VCaP (cell line): ENCODE results near the gene BEGAIN.

Source experiments
- H3K27ac ChIP-seq: fragments of 450-650 bp; 2 replicates; pipeline ENCODE4 v1.5.1; 2017
- CTCF ChIP-seq: fragments of 450-650 bp; conservative IDR thresholded peaks from 2 replicates; pipeline ENCODE4 v1.5.1; 2017; ENCODE audit warnings: mild to moderate bottlenecking, moderate library complexity

BEGAIN gene

GRCh38 chr14:100549834-100550625 lies 37.2 kb downstream of the BEGAIN start:
- no peak for TF ChIP-seq CTCF
- H3K27ac ChIP-seq: no peak overlapping the region

GRCh38 chr14:100548939-100549338 lies 38.3 kb downstream of the BEGAIN start:
- no peak overlapping the region for H3K27ac ChIP-seq
- TF ChIP-seq CTCF: no peak

- H3K27ac ChIP-seq: peak overlapping the region; percentile 66
- TF ChIP-seq CTCF: no peak
Measured at GRCh38 chr14:100548295-100548655, 38.9 kb downstream of the BEGAIN start.

- H3K27ac ChIP-seq: peak overlapping the region; percentile 66
- TF ChIP-seq CTCF: no peak
Measured at GRCh38 chr14:100547633-100548294, 39.5 kb downstream of the BEGAIN start.

GRCh38 chr14:100546051-100546443 lies 41.2 kb downstream of the BEGAIN start:
- no peak overlapping the region for H3K27ac ChIP-seq
- no peak for TF ChIP-seq CTCF

GRCh38 chr14:100545359-100545758 lies 41.9 kb downstream of the BEGAIN start:
- TF ChIP-seq CTCF: no peak
- no peak overlapping the region for H3K27ac ChIP-seq

GRCh38 chr14:100544506-100545141 lies 42.6 kb downstream of the BEGAIN start:
- no peak for TF ChIP-seq CTCF
- no peak overlapping the region for H3K27ac ChIP-seq
